Neural cell (in vitro differentiated cells): ENCODE measurements around the gene EMILIN2. TPM values are rescaled to one million over a fixed set of nuclear protein-coding genes. Genes with fewer than 3 reads are reported as not detected.

Source experiments
- H2AFZ ChIP-seq: fragments of 200-600, 300-800 bp; sonication (generic), shearing (Covaris generic); 2 replicates; pipeline ENCODE4 v1.6.0; 2014; ENCODE audit warnings: low read depth, mild to moderate bottlenecking, antibody characterized with exemption, low read length, moderate library complexity
- H3F3A ChIP-seq: fragments of 200-600 bp; shearing (Covaris generic); 2 replicates; pipeline ENCODE4 v1.6.1; 2016; ENCODE audit warnings: mild to moderate bottlenecking, moderate library complexity, mixed read lengths, antibody characterized with exemption, low read length; ENCODE audit not compliant: insufficient read depth, poor library complexity, severe bottlenecking
- H3K27ac ChIP-seq: fragments of 200-600, 300-800 bp; sonication (generic), shearing (Covaris generic); 2 replicates; pipeline ENCODE4 v1.5.1; 2014; ENCODE audit warnings: mild to moderate bottlenecking, low read length, moderate library complexity
- H3K27me3 ChIP-seq: fragments of 300-800, 200-600 bp; sonication (generic), shearing (Covaris generic); 2 replicates; pipeline ENCODE4 v1.6.0; 2014; ENCODE audit warnings: mild to moderate bottlenecking, low read depth, low read length, moderate library complexity; ENCODE audit not compliant: insufficient read depth
- H3K36me3 ChIP-seq: fragments of 300-800, 200-600 bp; sonication (generic), shearing (Covaris generic); 2 replicates; pipeline ENCODE4 v1.5.1; 2014; ENCODE audit warnings: mild to moderate bottlenecking, antibody characterized with exemption, low read length, moderate library complexity; ENCODE audit not compliant: insufficient read depth
- H3K4me2 ChIP-seq: fragments of 300-800, 200-600 bp; sonication (generic), shearing (Covaris generic); 2 replicates; pipeline ENCODE4 v1.6.0; 2014; ENCODE audit warnings: mild to moderate bottlenecking, low read length
- H3K4me3 ChIP-seq: fragments of 300-800, 200-600 bp; sonication (generic), shearing (Covaris generic); 2 replicates; pipeline ENCODE4 v1.5.1; 2014; ENCODE audit warnings: mild to moderate bottlenecking, low read length, moderate library complexity
- H3K79me2 ChIP-seq: fragments of 200-600 bp; shearing (Covaris generic); replicated peaks from 2 replicates; pipeline ENCODE4 v1.6.0; 2014; ENCODE audit warnings: mild to moderate bottlenecking, low read length, moderate library complexity; ENCODE audit not compliant: insufficient read depth
- H3K9ac ChIP-seq: fragments of 300-800, 200-600 bp; sonication (generic), shearing (Covaris generic); 2 replicates; pipeline ENCODE4 v1.6.1; 2016; ENCODE audit warnings: mild to moderate bottlenecking, low read length, mixed read lengths
- H3K9me2 ChIP-seq: fragments of 200-600 bp; shearing (Covaris generic); 2 replicates; pipeline ENCODE4 v1.6.1; 2016; ENCODE audit warnings: mild to moderate bottlenecking, low read length, mixed read lengths; ENCODE audit not compliant: insufficient read depth
- H3K9me3 ChIP-seq: fragments of 200-600, 300-800 bp; sonication (generic), shearing (Covaris generic); 2 replicates; pipeline ENCODE4 v1.6.1; 2016; ENCODE audit warnings: mild to moderate bottlenecking, mixed run types, low read length, moderate library complexity, mixed read lengths
- H4K20me1 ChIP-seq: fragments of 200-600 bp; shearing (Covaris generic); 2 replicates; pipeline ENCODE4 v1.6.1; 2016; ENCODE audit warnings: mild to moderate bottlenecking, mixed run types; ENCODE audit not compliant: insufficient read depth
- EP300 ChIP-seq: fragments of 450-650 bp; conservative IDR thresholded peaks from 2 replicates; pipeline ENCODE4 v1.6.1; 2014; ENCODE audit warnings: antibody characterized with exemption, mild to moderate bottlenecking, moderate library complexity; ENCODE audit not compliant: poor library complexity, severe bottlenecking
- EZH2 ChIP-seq: fragments of 200-600, 300-800 bp; shearing (Covaris generic), sonication (generic); IDR thresholded peaks from 2 replicates; pipeline ENCODE4 v1.6.1; 2014; ENCODE audit warnings: antibody characterized with exemption, low read length, borderline replicate concordance, mild to moderate bottlenecking; ENCODE audit not compliant: insufficient read depth, poor library complexity, severe bottlenecking
- MXI1 ChIP-seq: fragments of 450-650 bp; conservative IDR thresholded peaks from 2 replicates; pipeline ENCODE4 v1.6.1; 2014; ENCODE audit warnings: antibody characterized with exemption, mild to moderate bottlenecking; ENCODE audit not compliant: poor library complexity, severe bottlenecking
- POLR2AphosphoS5 ChIP-seq: IDR thresholded peaks from 2 replicates; pipeline ENCODE4 v1.6.1; 2012
- RAD21 ChIP-seq: fragments of 450-650 bp; conservative IDR thresholded peaks from 2 replicates; pipeline ENCODE4 v1.6.1; 2014; ENCODE audit warnings: antibody characterized with exemption, mild to moderate bottlenecking, moderate library complexity
- SMC3 ChIP-seq: fragments of 450-650 bp; conservative IDR thresholded peaks from 2 replicates; pipeline ENCODE4 v1.6.1; 2014; ENCODE audit warnings: antibody characterized with exemption, mild to moderate bottlenecking, moderate library complexity; ENCODE audit not compliant: poor library complexity
- TAF1 ChIP-seq: IDR thresholded peaks from 2 replicates; pipeline ENCODE4 v1.6.1; 2012; ENCODE audit warnings: low read depth
- polyA plus RNA-seq: library from polyadenylated mRNA; depleted of rRNA; stranded (reverse); fragments of >200 nt; gene quantifications from 2 replicates; pipeline ENCODE4 v1.2.3, GENCODE V29; 2014
- TF ChIP-seq, protein P1 (sequence below): IDR thresholded peaks from 2 replicates; pipeline ENCODE4 v1.6.1; 2012; ENCODE audit warnings: borderline replicate concordance
- TF ChIP-seq, protein P2 (sequence below): fragments of 450-650 bp; IDR thresholded peaks from 2 replicates; pipeline ENCODE4 v1.5.1; 2014; ENCODE audit warnings: antibody characterized with exemption, mild to moderate bottlenecking, moderate library complexity; ENCODE audit not compliant: poor library complexity, severe bottlenecking

Gene EMILIN2
- polyA plus RNA-seq, 1 donor from 2014 or later: not detected

DNA sequence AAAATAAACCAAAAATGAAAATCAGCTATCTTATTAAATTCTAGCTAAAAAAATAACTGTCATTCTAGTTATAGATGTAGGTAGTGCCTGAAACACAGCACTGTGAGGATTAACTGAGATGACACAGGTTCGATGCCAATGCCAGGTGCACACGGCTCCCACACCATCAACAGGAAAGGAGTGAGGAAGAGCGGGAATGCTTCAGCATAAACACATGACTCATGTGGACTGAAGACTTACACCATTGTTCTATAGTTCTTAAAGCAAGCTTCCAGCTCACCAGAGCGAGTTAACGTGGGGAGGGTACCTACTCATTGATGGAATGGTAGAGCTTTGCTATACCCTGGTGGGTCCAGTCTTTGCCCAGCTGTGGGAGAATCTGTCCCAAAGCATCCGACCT lies 76.7 kb downstream of the EMILIN2 start:
- Histone ChIP-seq H3K79me2 (no peaks in the 10 kb centered on the region), H3K27ac (no peak overlapping the region), H2AFZ (no peak overlapping the region), H3K4me3 (no peak overlapping the region), H3K9ac (no peak overlapping the region), H3K9me3 (no peaks in the 10 kb centered on the region), H3K36me3 (no peaks in the 10 kb centered on the region), H3K9me2 (no peaks in the 10 kb centered on the region), H3F3A (no peaks in the 10 kb centered on the region), H4K20me1 (no peaks in the 10 kb centered on the region), H3K27me3 (no peaks in the 10 kb centered on the region), H3K4me2 (no peak overlapping the region)
- TF ChIP-seq MXI1 (no peak), EZH2 (no peak), EP300 (no peak), TAF1 (no peak)

DNA sequence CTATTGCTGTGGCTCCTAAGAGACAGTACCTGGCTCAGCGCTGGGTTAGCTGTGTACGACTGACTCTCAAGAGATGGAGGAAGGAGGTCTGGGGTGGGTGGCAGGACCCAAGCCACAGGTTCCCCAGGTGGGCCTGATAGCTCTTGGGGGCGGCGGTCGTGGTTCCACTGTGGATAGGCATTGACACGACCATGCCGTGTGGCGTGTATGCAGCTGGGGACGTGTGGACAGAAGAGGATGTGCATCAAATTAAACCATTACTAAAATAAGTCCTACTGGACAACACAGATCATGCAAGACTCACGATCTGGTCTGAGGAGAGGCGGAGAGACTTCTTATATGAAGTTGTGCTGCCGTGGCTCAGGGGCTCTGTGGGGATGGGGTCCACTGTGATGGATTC lies 78.1 kb downstream of the EMILIN2 start:
- Histone ChIP-seq H2AFZ (no peak overlapping the region), H3K4me3 (no peak overlapping the region), H3K9me3 (no peaks in the 10 kb centered on the region), H3K27ac (no peak overlapping the region), H3F3A (no peaks in the 10 kb centered on the region), H3K27me3 (no peaks in the 10 kb centered on the region), H3K79me2 (no peaks in the 10 kb centered on the region), H3K4me2 (no peak overlapping the region), H3K9ac (no peak overlapping the region), H3K36me3 (no peaks in the 10 kb centered on the region), H3K9me2 (no peaks in the 10 kb centered on the region), H4K20me1 (no peaks in the 10 kb centered on the region)
- TF ChIP-seq EP300 (no peak), RAD21 (no peak), MXI1 (no peak), SMC3 (no peak), EZH2 (no peak), POLR2AphosphoS5 (no peak), TAF1 (no peak)
- TF ChIP-seq, protein P1, sequence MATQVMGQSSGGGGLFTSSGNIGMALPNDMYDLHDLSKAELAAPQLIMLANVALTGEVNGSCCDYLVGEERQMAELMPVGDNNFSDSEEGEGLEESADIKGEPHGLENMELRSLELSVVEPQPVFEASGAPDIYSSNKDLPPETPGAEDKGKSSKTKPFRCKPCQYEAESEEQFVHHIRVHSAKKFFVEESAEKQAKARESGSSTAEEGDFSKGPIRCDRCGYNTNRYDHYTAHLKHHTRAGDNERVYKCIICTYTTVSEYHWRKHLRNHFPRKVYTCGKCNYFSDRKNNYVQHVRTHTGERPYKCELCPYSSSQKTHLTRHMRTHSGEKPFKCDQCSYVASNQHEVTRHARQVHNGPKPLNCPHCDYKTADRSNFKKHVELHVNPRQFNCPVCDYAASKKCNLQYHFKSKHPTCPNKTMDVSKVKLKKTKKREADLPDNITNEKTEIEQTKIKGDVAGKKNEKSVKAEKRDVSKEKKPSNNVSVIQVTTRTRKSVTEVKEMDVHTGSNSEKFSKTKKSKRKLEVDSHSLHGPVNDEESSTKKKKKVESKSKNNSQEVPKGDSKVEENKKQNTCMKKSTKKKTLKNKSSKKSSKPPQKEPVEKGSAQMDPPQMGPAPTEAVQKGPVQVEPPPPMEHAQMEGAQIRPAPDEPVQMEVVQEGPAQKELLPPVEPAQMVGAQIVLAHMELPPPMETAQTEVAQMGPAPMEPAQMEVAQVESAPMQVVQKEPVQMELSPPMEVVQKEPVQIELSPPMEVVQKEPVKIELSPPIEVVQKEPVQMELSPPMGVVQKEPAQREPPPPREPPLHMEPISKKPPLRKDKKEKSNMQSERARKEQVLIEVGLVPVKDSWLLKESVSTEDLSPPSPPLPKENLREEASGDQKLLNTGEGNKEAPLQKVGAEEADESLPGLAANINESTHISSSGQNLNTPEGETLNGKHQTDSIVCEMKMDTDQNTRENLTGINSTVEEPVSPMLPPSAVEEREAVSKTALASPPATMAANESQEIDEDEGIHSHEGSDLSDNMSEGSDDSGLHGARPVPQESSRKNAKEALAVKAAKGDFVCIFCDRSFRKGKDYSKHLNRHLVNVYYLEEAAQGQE: no peak
- TF ChIP-seq, protein P2, sequence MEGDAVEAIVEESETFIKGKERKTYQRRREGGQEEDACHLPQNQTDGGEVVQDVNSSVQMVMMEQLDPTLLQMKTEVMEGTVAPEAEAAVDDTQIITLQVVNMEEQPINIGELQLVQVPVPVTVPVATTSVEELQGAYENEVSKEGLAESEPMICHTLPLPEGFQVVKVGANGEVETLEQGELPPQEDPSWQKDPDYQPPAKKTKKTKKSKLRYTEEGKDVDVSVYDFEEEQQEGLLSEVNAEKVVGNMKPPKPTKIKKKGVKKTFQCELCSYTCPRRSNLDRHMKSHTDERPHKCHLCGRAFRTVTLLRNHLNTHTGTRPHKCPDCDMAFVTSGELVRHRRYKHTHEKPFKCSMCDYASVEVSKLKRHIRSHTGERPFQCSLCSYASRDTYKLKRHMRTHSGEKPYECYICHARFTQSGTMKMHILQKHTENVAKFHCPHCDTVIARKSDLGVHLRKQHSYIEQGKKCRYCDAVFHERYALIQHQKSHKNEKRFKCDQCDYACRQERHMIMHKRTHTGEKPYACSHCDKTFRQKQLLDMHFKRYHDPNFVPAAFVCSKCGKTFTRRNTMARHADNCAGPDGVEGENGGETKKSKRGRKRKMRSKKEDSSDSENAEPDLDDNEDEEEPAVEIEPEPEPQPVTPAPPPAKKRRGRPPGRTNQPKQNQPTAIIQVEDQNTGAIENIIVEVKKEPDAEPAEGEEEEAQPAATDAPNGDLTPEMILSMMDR: no peak

DNA sequence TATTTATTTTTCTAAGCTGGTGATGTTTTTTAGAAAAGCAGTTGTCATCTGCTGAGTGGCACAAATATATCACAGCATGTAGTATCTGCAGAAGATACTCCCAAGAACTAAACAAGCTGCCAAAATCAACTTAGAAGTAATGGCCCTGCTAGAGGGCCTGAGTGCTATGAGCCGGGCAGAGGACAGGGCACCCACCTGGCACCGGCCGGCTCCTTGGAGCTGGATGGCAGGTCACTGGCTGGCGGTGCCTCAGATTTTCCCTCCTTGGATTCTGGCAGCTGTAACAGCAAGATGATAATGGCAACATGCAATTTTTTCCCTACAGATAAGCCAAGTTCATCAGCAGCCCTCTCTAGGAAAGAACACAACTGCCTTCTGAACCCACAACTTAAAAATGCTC lies 79.7 kb downstream of the EMILIN2 start:
- H3K36me3 ChIP-seq: no peaks in the 10 kb centered on the region
- no peaks in the 10 kb centered on the region for H3K79me2 ChIP-seq
- H3K9me3 ChIP-seq: no peaks in the 10 kb centered on the region
- no peaks in the 10 kb centered on the region for H3F3A ChIP-seq
- no peak overlapping the region for H3K4me3 ChIP-seq
- H3K9ac ChIP-seq: no peak overlapping the region
- H3K27me3 ChIP-seq: no peaks in the 10 kb centered on the region
- H3K9me2 ChIP-seq: no peaks in the 10 kb centered on the region
- no peak overlapping the region for H3K27ac ChIP-seq
- no peaks in the 10 kb centered on the region for H4K20me1 ChIP-seq
- H2AFZ ChIP-seq: no peak overlapping the region
- no peak for TF ChIP-seq EZH2
- TF ChIP-seq EP300: no peak
- no peak for TF ChIP-seq POLR2AphosphoS5
- TF ChIP-seq MXI1: no peak
- TF ChIP-seq TAF1: no peak
- no peak for TF ChIP-seq RAD21
- TF ChIP-seq, protein P2: no peak
- no peak for TF ChIP-seq SMC3
- TF ChIP-seq, protein P1: no peak
- no peak overlapping the region for H3K4me2 ChIP-seq
